Activated CD4-positive, alpha-beta T cell treated with anti-CD3 and anti-CD28 coated beads, Interleukin-2, amount 10 ng/mL, durations not matched to agents 24 days and 14 days (primary cell): ENCODE results near the gene ZNF195. TPM values are rescaled to one million over a fixed set of nuclear protein-coding genes. Genes with fewer than 3 reads are reported as not detected.
"Not testable (repeated sequence)": the region's sequence is repeated elsewhere in the genome, so short reads cannot be mapped to it uniquely, and the experiment has no call there.

Experiments
- DNase-seq: peaks from one replicate; pipeline ENCODE4 v3.0.0; 2022
- H3K27ac Mint-ChIP-seq: one replicate; pipeline ENCODE4 v1.8.0; 2022; ENCODE audit warnings: mild to moderate bottlenecking, mixed read lengths
- H3K27me3 Mint-ChIP-seq: one replicate; pipeline ENCODE4 v1.8.0; 2022; ENCODE audit warnings: mixed read lengths
- H3K36me3 Mint-ChIP-seq: one replicate; pipeline ENCODE4 v1.8.0; 2022; ENCODE audit warnings: low read depth, mild to moderate bottlenecking, mixed read lengths
- H3K4me1 Mint-ChIP-seq: one replicate; pipeline ENCODE4 v1.8.0; 2021; ENCODE audit warnings: mixed read lengths
- H3K4me3 Mint-ChIP-seq: one replicate; pipeline ENCODE4 v1.8.0; 2022; ENCODE audit warnings: mild to moderate bottlenecking, moderate library complexity, mixed read lengths
- H3K9me3 Mint-ChIP-seq: one replicate; pipeline ENCODE4 v1.8.0; 2021; ENCODE audit warnings: mixed read lengths
- intact Hi-C: fragments of 100-400 bp; cut with micrococcal nuclease; formaldehyde crosslinking; loops from one replicate; pipeline ENCODE4 v1.15.1; 2023
- total RNA-seq: library from RNA; stranded (reverse); gene quantifications from 2 replicates; pipeline ENCODE4 v1.2.3, GENCODE V29; 2022

ZNF195 gene
- total RNA-seq, 1 donor from 2014 or later: 44.0 TPM

GRCh38 chr11:3393450-3393849 lies 14.5 kb upstream of the ZNF195 start:
- H3K9me3 Mint-ChIP-seq, H3K27me3 Mint-ChIP-seq, DNase-seq, H3K36me3 Mint-ChIP-seq, H3K27ac Mint-ChIP-seq, H3K4me1 Mint-ChIP-seq, intact Hi-C loops, H3K4me3 Mint-ChIP-seq: not testable (repeated sequence)

- H3K36me3 Mint-ChIP-seq: peaks cover 11% of the 10 kb centered on the region
- peaks cover 10% of the 10 kb centered on the region for H3K9me3 Mint-ChIP-seq
- H3K4me3 Mint-ChIP-seq: no peak overlapping the region
- no peak for DNase-seq
- no peaks in the 10 kb centered on the region for H3K27me3 Mint-ChIP-seq
- peaks cover 8% of the 10 kb centered on the region for H3K4me1 Mint-ChIP-seq
- H3K27ac Mint-ChIP-seq: no peak overlapping the region
- intact Hi-C loops: no loop called here
These were observed 3.8 kb upstream of the ZNF195 start for GRCh38 chr11:3382613-3383285.

GRCh38 chr11:3381794-3382193 lies 2.8 kb upstream of the ZNF195 start:
- H3K36me3 Mint-ChIP-seq: peaks cover 20% of the 10 kb centered on the region
- H3K27me3 Mint-ChIP-seq: no peaks in the 10 kb centered on the region
- H3K4me3 Mint-ChIP-seq: no peak overlapping the region
- no peak overlapping the region for H3K27ac Mint-ChIP-seq
- DNase-seq: no peak
- intact Hi-C loops: no loop called here
- H3K4me1 Mint-ChIP-seq: peaks cover 15% of the 10 kb centered on the region
- H3K9me3 Mint-ChIP-seq: peaks cover 15% of the 10 kb centered on the region

GRCh38 chr11:3380706-3381545 lies 2.0 kb upstream of the ZNF195 start:
- Mint-ChIP-seq H3K4me3 (no peak overlapping the region), H3K36me3 (peaks cover 28% of the 10 kb centered on the region), H3K4me1 (peaks cover 17% of the 10 kb centered on the region), H3K9me3 (peaks cover 17% of the 10 kb centered on the region), H3K27ac (no peak overlapping the region), H3K27me3 (no peaks in the 10 kb centered on the region)
- DNase-seq: peak; percentile 50
- intact Hi-C loops: no loop called here

- DNase-seq: no peak
- peaks cover 81% of the 10 kb centered on the region for H3K36me3 Mint-ChIP-seq
- H3K27me3 Mint-ChIP-seq: no peaks in the 10 kb centered on the region
- H3K4me1 Mint-ChIP-seq: peaks cover 22% of the 10 kb centered on the region
- peaks cover 43% of the 10 kb centered on the region for H3K9me3 Mint-ChIP-seq
- H3K4me3 Mint-ChIP-seq: no peak overlapping the region
- no peak overlapping the region for H3K27ac Mint-ChIP-seq
- intact Hi-C loops: no loop called here
These were observed 3.4 kb downstream of the ZNF195 start for GRCh38 chr11:3375552-3375951.

- peaks cover 2% of the 10 kb centered on the region for H3K4me1 Mint-ChIP-seq
- H3K27me3 Mint-ChIP-seq: no peaks in the 10 kb centered on the region
- H3K36me3 Mint-ChIP-seq: peaks cover 92% of the 10 kb centered on the region
- no peak overlapping the region for H3K27ac Mint-ChIP-seq
- DNase-seq: no peak
- peaks cover 43% of the 10 kb centered on the region for H3K9me3 Mint-ChIP-seq
- intact Hi-C loops: no loop called here
- H3K4me3 Mint-ChIP-seq: no peak overlapping the region
These were observed 8.6 kb downstream of the ZNF195 start for GRCh38 chr11:3370311-3370870.

GRCh38 chr11:3369366-3369765 lies 9.6 kb downstream of the ZNF195 start:
- intact Hi-C loops: no loop called here
- no peak for DNase-seq
- Mint-ChIP-seq H3K4me3 (no peak overlapping the region), H3K9me3 (peaks cover 47% of the 10 kb centered on the region), H3K27me3 (no peaks in the 10 kb centered on the region), H3K4me1 (peaks cover 4% of the 10 kb centered on the region), H3K27ac (no peak overlapping the region), H3K36me3 (peaks cover 92% of the 10 kb centered on the region)

GRCh38 chr11:3368199-3368598 lies 10.7 kb downstream of the ZNF195 start:
- peaks cover 41% of the 10 kb centered on the region for H3K9me3 Mint-ChIP-seq
- peaks cover 92% of the 10 kb centered on the region for H3K36me3 Mint-ChIP-seq
- DNase-seq: no peak
- no peak overlapping the region for H3K27ac Mint-ChIP-seq
- no peak overlapping the region for H3K4me3 Mint-ChIP-seq
- intact Hi-C loops: no loop called here
- peaks cover 4% of the 10 kb centered on the region for H3K4me1 Mint-ChIP-seq
- no peaks in the 10 kb centered on the region for H3K27me3 Mint-ChIP-seq

- H3K27ac Mint-ChIP-seq: no peak overlapping the region
- peaks cover 91% of the 10 kb centered on the region for H3K36me3 Mint-ChIP-seq
- intact Hi-C loops: no loop called here
- peaks cover 42% of the 10 kb centered on the region for H3K9me3 Mint-ChIP-seq
- DNase-seq: no peak
- H3K27me3 Mint-ChIP-seq: no peaks in the 10 kb centered on the region
- peaks cover 4% of the 10 kb centered on the region for H3K4me1 Mint-ChIP-seq
- H3K4me3 Mint-ChIP-seq: no peak overlapping the region
These were observed 11.7 kb downstream of the ZNF195 start for GRCh38 chr11:3367221-3367620.

GRCh38 chr11:3359092-3359824 lies 19.7 kb downstream of the ZNF195 start:
- no peak overlapping the region for H3K4me3 Mint-ChIP-seq
- H3K4me1 Mint-ChIP-seq: no peaks in the 10 kb centered on the region
- H3K27ac Mint-ChIP-seq: no peak overlapping the region
- intact Hi-C loops: no loop called here
- DNase-seq: no peak
- peaks cover 28% of the 10 kb centered on the region for H3K9me3 Mint-ChIP-seq
- H3K27me3 Mint-ChIP-seq: no peaks in the 10 kb centered on the region
- H3K36me3 Mint-ChIP-seq: peaks cover 79% of the 10 kb centered on the region

GRCh38 chr11:3357994-3358676 lies 20.8 kb downstream of the ZNF195 start:
- no peak for DNase-seq
- Mint-ChIP-seq H3K4me3 (no peak overlapping the region), H3K27ac (no peak overlapping the region), H3K36me3 (peaks cover 67% of the 10 kb centered on the region), H3K9me3 (peaks cover 26% of the 10 kb centered on the region), H3K27me3 (no peaks in the 10 kb centered on the region), H3K4me1 (no peaks in the 10 kb centered on the region)
- intact Hi-C loops: no loop called here

GRCh38 chr11:3357302-3357701 lies 21.6 kb downstream of the ZNF195 start:
- peaks cover 19% of the 10 kb centered on the region for H3K9me3 Mint-ChIP-seq

GRCh38 chr11:3356858-3357257 lies 22.1 kb downstream of the ZNF195 start:
- peaks cover 19% of the 10 kb centered on the region for H3K9me3 Mint-ChIP-seq

More at GRCh38 chr11:3357302-3357701, 21.6 kb downstream of the ZNF195 start:
- Mint-ChIP-seq H3K27me3 (no peaks in the 10 kb centered on the region), H3K4me1 (no peaks in the 10 kb centered on the region), H3K4me3 (no peak overlapping the region), H3K36me3 (peaks cover 59% of the 10 kb centered on the region), H3K27ac (no peak overlapping the region)
- intact Hi-C loops: no loop called here
- DNase-seq: no peak

More at GRCh38 chr11:3356858-3357257, 22.1 kb downstream of the ZNF195 start:
- intact Hi-C loops: no loop called here
- Mint-ChIP-seq H3K4me1 (no peaks in the 10 kb centered on the region), H3K36me3 (peaks cover 57% of the 10 kb centered on the region), H3K4me3 (no peak overlapping the region), H3K27me3 (no peaks in the 10 kb centered on the region), H3K27ac (no peak overlapping the region)
- DNase-seq: no peak
